Measurements from ENCODE around the gene ZNF141. TPM values are rescaled to one million over a fixed set of nuclear protein-coding genes. Genes with fewer than 3 reads are reported as not detected.

The ZNF141 gene
- total RNA-seq, 3 donors from 2014 or later, result 16.8 to 21.7 (median 19.4) TPM

Other genes starting within 250 kb of the ZNF141 start
- gene ZNF718, start 213.3 kb upstream of the ZNF141 start, total RNA-seq, result 1 to 10 TPM; 4.5 to 6.4 (median 5.7) TPM
- not detected for gene ZNF732, start 32.3 kb upstream of the ZNF141 start, total RNA-seq
- 10 to 100 TPM; 21.5 to 27.8 (median 21.6) TPM for gene ZNF721, start 161.3 kb downstream of the ZNF141 start, total RNA-seq
- gene PIGG, start 161.4 kb downstream of the ZNF141 start, total RNA-seq, result 10 to 100 TPM; 37.9 to 41.8 (median 39.8) TPM
- not detected for gene TMEM271, start 238.5 kb downstream of the ZNF141 start, total RNA-seq